ENCODE measurements around the gene SPRY2. TPM values are rescaled to one million over a fixed set of nuclear protein-coding genes. Genes with fewer than 3 reads are reported as not detected.
A peak's percentile ranks its signal among the peaks of the same experiment; 100 is the strongest.

Gene SPRY2
- total RNA-seq, 2 donors from 2014 or later: 26.5 to 33.3 TPM

DNA sequence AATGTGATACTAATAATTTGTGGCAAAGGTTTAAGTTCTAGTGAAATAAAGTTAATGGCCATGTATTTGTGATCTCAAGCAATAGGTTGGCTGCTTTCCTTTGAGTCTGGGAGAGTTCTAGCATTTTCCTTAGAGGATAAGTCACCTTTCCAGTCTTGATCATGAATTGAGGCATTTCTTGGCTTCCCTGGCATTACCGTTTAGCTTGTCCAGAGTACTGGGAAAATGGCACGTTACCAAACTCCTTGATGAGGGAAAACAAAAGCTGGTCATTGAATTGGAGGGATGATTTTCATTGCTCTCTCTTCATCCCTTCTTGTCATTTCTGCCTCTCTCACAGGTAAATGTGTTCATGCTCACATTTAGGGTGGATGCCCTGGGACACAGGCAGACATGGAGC is 34.0 kb upstream of the SPRY2 start:
- ATAC-seq (no peak), DNase-seq (no peak)
- intact Hi-C loops (cut with DNase I): loop anchor here (10.0 kb wide), 1 partner anchor 700 kb away; no protein-coding TSS in a partner anchor
- WGBS, 2 donors: 54 to 64% methylated on average over 2 of the region's 2 CpGs
- no peak overlapping the region for H3K4me3 ChIP-seq
- no peaks in the 10 kb centered on the region for H3K27me3 ChIP-seq
- TF ChIP-seq POLR2A (IDR thresholded peaks at IDR 0.05): no peak
- TF ChIP-seq, protein P1, sequence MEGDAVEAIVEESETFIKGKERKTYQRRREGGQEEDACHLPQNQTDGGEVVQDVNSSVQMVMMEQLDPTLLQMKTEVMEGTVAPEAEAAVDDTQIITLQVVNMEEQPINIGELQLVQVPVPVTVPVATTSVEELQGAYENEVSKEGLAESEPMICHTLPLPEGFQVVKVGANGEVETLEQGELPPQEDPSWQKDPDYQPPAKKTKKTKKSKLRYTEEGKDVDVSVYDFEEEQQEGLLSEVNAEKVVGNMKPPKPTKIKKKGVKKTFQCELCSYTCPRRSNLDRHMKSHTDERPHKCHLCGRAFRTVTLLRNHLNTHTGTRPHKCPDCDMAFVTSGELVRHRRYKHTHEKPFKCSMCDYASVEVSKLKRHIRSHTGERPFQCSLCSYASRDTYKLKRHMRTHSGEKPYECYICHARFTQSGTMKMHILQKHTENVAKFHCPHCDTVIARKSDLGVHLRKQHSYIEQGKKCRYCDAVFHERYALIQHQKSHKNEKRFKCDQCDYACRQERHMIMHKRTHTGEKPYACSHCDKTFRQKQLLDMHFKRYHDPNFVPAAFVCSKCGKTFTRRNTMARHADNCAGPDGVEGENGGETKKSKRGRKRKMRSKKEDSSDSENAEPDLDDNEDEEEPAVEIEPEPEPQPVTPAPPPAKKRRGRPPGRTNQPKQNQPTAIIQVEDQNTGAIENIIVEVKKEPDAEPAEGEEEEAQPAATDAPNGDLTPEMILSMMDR (IDR thresholded peaks at IDR 0.05): no peak
- H3K36me3 ChIP-seq (replicated peaks in 1 of 2; ENCODE audit: insufficient read depth in 1 of 2, low read depth in 2 of 2): no peaks in the 10 kb centered on the region
- no peak overlapping the region for H3K27ac ChIP-seq
- H3K4me1 ChIP-seq: peaks cover 29% of the 10 kb centered on the region
- H3K9me3 ChIP-seq: no peaks in the 10 kb centered on the region

DNA sequence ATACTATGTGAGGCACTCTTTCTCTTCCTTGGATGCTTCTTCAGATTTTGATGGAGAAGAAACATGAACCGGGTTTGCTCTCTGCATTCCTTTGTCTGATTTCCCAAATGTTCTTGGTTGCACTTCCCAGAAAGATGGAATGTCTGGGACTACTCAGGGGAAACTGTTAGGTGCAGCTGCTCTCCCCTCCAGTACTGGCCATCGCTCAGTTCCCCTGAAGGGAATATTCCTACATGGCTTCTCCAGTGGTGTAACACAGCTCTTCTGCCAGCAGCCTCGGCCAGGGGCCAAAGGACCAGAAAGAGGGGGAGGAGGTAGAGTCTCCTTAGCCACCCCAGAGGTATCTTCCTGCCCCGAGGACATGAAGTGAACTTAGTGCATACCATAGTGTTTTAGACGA is 33.5 kb upstream of the SPRY2 start:
- Histone ChIP-seq H3K9me3 (no peaks in the 10 kb centered on the region), H3K27me3 (no peaks in the 10 kb centered on the region), H3K36me3 (replicated peaks in 1 of 2; ENCODE audit: insufficient read depth in 1 of 2, low read depth in 2 of 2) (no peaks in the 10 kb centered on the region), H3K27ac (no peak overlapping the region), H3K4me3 (no peak overlapping the region), H3K4me1 (peaks cover 29% of the 10 kb centered on the region)
- TF ChIP-seq, protein P1 (IDR thresholded peaks at IDR 0.05): no peak
- TF ChIP-seq POLR2A (IDR thresholded peaks at IDR 0.05): no peak
- ATAC-seq: peak; percentile 38
- 69 to 88% methylated on average over 5 of the region's 5 CpGs for WGBS, 2 donors
- peak in 3 of 4 donors; percentile 35 to 37 (median 35) for DNase-seq
- intact Hi-C loops (cut with DNase I): loop anchor here (10.0 kb wide), 1 partner anchor 700 kb away; no protein-coding TSS in a partner anchor

DNA sequence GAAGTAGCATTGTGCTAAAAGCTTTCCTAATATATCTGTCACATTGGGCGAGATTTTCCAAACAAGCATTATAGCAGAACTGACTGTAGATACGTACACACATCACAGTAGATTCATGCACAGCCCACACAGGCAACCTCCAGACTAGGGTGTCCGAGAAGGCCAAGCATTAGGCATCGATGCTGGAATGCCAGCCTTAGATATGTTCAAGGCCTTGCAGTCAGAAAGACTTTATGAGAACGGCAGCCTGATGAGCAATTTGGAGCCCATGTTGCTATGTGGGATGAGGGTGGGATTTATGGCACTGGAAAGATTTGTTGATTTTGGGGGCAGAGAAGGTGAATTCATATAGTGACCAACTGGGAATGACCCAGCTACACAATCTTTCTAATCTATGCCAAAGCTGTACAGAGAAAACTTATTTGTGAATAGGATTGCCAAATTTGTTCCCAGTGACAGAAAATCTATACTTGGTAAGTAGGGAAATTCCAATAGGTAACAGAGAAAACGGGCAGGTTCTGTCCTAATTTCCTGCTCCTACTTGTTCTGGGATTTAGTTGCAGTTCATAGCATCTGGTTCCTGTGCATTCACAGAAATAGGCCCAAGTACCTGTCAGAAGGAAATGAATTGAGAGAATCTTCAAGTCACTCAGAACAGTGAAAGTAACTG is 31.0 kb upstream of the SPRY2 start:
- H3K27me3 ChIP-seq: no peaks in the 10 kb centered on the region
- TF ChIP-seq POLR2A (IDR thresholded peaks at IDR 0.05): no peak
- TF ChIP-seq, protein P1 (IDR thresholded peaks at IDR 0.05): no peak
- no peaks in the 10 kb centered on the region for H3K9me3 ChIP-seq
- H3K27ac ChIP-seq: peak overlapping the region in 2 of 4 donors; percentile 14 to 41
- WGBS, 2 donors: 35 to 45% methylated on average over 6 of the region's 6 CpGs
- no peak overlapping the region for H3K4me3 ChIP-seq
- peaks cover 29% of the 10 kb centered on the region for H3K4me1 ChIP-seq
- H3K36me3 ChIP-seq (replicated peaks in 1 of 2; ENCODE audit: insufficient read depth in 1 of 2, low read depth in 2 of 2): no peaks in the 10 kb centered on the region
- no peak for DNase-seq
- peak; percentile 25 for ATAC-seq
- intact Hi-C loops (cut with DNase I): loop anchor here (10.0 kb wide), 1 partner anchor 697 kb away; no protein-coding TSS in a partner anchor

DNA sequence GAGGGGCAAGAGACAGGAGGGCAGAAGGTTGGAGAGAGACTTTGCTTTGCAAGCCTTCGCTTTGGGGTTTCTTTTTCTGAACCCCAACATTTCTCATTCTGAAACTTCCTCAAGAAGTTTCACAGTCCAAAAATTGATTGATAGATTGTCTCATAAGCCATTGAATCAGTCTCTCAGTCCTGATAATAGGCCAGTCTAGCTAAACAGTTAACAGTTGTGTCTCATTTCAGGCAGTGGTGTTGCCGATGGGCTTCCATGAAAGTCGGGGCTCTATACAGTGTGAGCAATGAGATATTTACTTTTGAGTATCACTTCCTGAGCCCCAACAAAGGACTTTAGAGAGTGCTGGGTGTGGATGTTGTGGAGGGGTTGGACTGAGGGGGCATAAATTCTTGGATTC is 26.5 kb upstream of the SPRY2 start:
- Histone ChIP-seq H3K27ac (no peak overlapping the region), H3K4me1 (peaks cover 14% of the 10 kb centered on the region), H3K4me3 (no peak overlapping the region), H3K27me3 (no peaks in the 10 kb centered on the region), H3K36me3 (replicated peaks in 1 of 2; ENCODE audit: insufficient read depth in 1 of 2, low read depth in 2 of 2) (no peaks in the 10 kb centered on the region), H3K9me3 (no peaks in the 10 kb centered on the region)
- 91 to 93% methylated on average over 3 of the region's 3 CpGs for WGBS, 2 donors
- no peak for DNase-seq
- TF ChIP-seq POLR2A (IDR thresholded peaks at IDR 0.05): no peak
- TF ChIP-seq, protein P1 (IDR thresholded peaks at IDR 0.05): no peak
- ATAC-seq: no peak
- intact Hi-C loops (cut with DNase I): no loop called here

Data from body of pancreas (tissue), 4 donors.